ENCODE data around the gene MGARP. TPM values are rescaled to one million over a fixed set of nuclear protein-coding genes. Genes with fewer than 3 reads are reported as not detected.

The MGARP gene
- total RNA-seq, 1 experiment from 2014 or later, result not detected

Small RNA genes lying within 50 kb of the gene (small RNA-seq; reads per million reads assigned to genes)
- gene RNU6-1074P (not detected), gene RNU6-1214P (not detected), gene RNU6-506P (not detected)

Other genes with a start within 250 kb of the MGARP start
- gene ELF2, start 103.0 kb downstream of the MGARP start, total RNA-seq (2014; rRNA removed; shearing (Covaris generic); ENCODE audit: low replicate concordance), result 17.4 and 33.1 TPM in 2 replicates
- gene NAA15, start 21.3 kb upstream of the MGARP start, total RNA-seq (2014; rRNA removed; shearing (Covaris generic); ENCODE audit: low replicate concordance), result 25.3 and 44.3 TPM in 2 replicates
- gene NDUFC1, start 22.3 kb upstream of the MGARP start, total RNA-seq (2014; rRNA removed; shearing (Covaris generic); ENCODE audit: low replicate concordance), result 76.7 and 86.8 TPM in 2 replicates
- gene RAB33B, start 173.9 kb upstream of the MGARP start, total RNA-seq (2014; rRNA removed; shearing (Covaris generic); ENCODE audit: low replicate concordance), result 9.2 and 17.2 TPM in 2 replicates

Data from Karpas-422 (cell line).